Colon (tissue), 2 donors: Measurements from ENCODE around the gene CAVIN3.
"Not testable (repeated sequence)": the region's sequence is repeated elsewhere in the genome, so short reads cannot be mapped to it uniquely, and the experiment has no call there.

ENCODE experiments used
- FAIRE-seq: peaks from 2 replicates; lab custom pipeline; 2012; peaks lifted over from hg19 to GRCh38; lab: Jason Lieb, UNC
- donor health status: control.
- donor health status: control.

CAVIN3 gene

GRCh38 chr11:6323291-6323905 lies 3.1 kb upstream of the CAVIN3 start:
- FAIRE-seq: no peak

DNA sequence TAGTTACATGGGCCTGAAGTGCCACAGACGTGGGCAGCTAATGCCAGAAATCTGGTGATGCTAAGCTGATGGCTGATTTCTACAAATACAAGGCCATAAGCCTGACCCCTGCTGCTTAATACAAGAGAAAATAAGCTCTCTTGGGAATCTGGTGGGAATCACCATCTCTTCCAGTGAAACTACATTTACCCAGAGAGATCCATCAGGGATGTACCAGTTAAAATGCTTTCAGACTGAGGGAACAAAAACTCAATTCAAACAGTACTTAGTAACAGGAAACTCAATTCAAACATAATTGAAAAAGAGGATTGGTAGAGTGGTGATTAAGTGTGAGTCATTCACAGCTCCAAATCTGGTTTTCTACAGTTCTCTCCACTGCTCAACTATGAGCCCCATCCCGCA lies 1.7 kb upstream of the CAVIN3 start:
- no peak for FAIRE-seq

DNA sequence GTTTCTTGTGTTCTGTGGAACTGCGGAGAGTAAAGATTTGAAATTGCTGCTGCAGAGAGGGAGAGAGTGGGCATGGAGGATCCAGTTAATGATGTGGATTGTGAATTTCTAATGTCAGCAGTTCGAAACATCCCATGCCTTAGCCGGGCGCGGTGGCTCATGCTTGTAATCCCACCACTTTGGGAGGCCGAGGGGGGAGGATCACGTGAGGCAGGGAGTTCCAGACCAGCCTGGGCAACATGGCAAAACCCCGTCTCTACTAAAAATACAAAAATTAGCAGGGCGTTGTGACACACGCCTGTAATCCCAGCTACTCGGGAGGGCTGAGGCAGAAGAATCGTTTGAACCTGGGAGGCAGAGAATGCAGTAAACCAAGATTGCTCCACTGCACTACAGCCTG lies 1.1 kb upstream of the CAVIN3 start:
- FAIRE-seq: no peak

DNA sequence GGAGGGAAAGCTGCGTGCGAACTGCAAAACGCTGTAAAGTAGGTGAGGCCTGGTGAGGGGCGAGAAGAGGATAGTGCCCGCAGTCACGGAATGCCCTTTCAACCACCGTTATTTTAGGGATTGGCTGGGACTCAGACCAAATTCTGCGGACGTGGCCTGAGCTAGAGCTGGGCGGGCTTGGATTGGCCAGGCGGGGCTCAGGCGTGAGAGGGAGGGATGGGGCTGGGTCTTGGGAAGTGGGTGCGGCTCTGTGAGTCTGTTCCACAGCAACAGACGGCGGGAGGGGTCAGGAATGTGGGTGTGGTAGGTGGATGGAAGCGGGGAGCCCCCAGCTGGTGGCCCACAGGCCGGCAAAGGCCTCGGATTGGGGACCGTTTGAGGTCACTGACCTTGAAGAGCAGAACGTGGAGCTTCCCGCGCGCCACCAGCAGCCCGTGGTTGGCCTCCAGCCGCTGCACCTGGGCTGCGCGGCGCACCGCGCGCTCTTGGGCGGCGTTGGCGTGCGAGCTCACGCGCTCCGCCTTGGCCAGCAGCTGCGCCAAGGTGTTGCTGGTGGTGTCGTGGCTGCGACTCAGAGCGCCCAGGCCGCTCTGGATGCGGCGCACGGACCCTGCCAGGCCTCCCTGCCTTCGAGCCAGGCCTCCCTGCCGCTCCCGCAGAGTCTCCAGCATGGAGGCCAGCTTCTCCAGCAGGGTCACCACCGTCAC lies 444 bp downstream of the CAVIN3 start:
- FAIRE-seq: no peak

- no peak for FAIRE-seq
These were observed 1.1 kb downstream of the CAVIN3 start for GRCh38 chr11:6319001-6319703.

GRCh38 chr11:6318204-6318603 lies 2.1 kb downstream of the CAVIN3 start:
- FAIRE-seq: no peak

DNA sequence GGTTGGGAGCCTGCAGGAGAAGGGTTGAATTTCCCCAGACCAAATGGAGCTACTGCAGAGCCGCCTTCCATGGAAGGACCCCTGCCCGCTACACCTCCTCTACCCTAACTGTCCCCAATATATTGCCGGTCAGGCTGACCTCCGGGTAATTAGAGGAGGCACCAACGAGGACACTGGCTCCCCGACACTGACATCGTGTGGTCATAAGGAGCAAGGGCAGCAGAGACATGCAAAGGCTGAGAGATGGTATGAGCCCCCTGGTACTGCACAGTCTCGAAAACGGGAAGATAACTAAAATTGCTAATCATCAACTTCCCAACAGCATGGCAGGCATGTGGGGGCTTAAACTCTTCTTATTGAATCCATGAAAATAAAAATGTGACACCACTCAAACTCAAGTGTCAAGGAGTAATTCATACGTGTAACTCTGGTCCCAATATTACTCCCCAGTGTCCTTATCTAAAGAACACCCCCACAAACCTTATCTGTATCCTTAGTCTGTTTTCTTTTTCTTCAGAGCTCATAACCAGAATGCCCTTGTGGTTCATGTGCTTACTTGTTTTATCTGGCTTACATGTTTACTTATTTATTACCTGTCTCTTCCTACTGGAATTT lies 4.4 kb downstream of the CAVIN3 start:
- FAIRE-seq: no peak

GRCh38 chr11:6312106-6312505 lies 8.2 kb downstream of the CAVIN3 start:
- FAIRE-seq: no peak

DNA sequence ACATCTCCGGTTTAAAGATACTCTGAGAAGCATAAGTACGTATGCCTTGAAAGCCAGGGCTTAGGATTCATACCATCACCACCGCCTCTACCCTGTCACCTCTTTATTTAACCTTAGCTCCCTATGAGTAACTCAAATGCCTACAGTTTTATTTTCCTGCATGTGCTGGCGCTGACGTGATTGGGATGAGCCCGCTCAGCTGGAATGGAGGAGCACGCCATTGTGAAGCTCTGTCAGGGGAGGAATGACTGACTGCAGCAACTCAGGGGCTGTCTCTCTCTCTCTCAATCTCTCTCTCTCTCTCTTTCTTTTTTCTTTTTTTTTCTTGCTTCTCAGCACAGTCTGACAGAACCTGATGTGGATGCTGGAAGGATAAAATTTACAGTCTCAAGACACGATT lies 12.4 kb downstream of the CAVIN3 start:
- no peak for FAIRE-seq

DNA sequence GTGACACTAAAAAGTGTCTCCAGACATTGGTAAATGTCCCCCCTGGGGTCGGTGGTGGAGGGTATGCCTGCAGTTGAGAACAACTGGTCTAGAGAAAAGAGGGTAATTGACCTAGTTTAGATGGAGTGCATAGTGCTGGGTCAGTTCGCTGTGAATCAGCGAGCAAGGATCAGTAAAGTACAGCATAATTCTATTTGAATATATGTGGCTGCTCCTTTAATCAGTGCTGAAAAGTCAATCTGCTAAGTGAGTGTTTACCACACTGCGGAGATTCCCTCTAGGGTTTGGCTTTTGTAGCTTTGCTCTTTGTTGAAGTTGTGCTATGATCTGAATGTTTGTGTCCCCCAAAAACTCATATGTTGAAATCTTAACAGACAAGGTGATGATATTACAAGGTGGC lies 15.0 kb downstream of the CAVIN3 start:
- no peak for FAIRE-seq

GRCh38 chr11:6303661-6304060 lies 16.6 kb downstream of the CAVIN3 start:
- no peak for FAIRE-seq

- no peak for FAIRE-seq
These were observed 19.2 kb downstream of the CAVIN3 start for GRCh38 chr11:6301096-6301495.

DNA sequence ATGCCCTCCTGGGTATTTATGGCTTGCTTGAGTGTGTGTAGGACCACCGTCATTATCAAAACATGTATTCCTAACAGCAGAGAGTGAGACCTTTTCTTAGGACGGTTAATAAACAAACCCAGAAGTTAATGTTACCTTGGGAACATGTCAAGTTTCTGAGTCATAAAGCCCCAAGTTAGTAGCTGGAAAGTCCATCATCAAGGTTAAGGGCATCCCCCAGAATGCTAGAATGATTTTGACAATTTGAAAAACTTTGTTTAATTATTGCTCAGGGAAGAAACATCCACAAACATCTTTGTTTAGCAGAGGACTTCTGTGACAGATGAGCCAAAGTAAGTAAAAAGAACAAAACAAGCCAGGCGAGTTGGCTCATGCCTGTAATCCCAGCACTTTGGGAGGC lies 20.0 kb downstream of the CAVIN3 start:
- FAIRE-seq: no peak

DNA sequence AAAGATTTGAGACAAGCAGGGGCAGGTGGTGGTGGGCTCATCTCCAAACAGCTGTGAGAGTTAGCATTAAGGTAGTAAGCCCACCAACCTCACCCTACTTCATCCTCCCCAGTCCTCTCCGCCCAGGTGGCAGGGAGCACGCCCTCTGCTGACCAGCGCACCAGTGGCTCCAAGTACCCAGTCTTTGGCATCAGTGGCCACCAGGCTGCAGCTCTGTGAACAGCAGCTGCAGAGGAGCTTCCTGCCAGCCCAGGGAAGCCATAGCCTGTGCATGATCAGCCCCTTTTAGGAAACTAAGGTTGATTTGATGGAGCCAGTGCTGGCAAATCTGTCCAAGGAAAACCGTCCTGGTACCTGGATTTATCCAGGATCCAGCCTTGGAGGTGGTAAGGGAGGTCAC lies 21.7 kb downstream of the CAVIN3 start:
- FAIRE-seq: no peak

- no peak for FAIRE-seq
These were observed 22.5 kb downstream of the CAVIN3 start for GRCh38 chr11:6297831-6298230.

GRCh38 chr11:6285019-6285418 lies 35.3 kb downstream of the CAVIN3 start:
- no peak for FAIRE-seq

DNA sequence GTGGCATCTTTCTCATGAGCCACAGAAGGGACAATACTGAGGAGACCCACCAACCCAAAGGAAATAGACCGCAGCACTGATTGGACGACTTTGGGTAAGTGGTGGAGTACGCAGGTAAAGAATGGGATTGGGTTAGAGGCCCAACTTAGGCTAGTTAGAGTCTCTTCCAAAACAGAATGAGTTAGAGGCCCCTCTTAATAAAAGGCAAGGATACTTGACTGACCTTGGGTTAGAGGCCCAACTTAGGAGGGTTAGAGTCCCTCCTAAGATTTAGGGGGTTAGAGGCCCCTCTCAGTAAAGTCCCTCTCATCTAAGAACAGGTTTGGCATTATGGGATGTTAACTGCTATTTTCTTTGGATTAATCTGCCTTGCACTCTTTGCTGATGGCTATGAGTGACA lies 36.1 kb downstream of the CAVIN3 start:
- no peak for FAIRE-seq

GRCh38 chr11:6283453-6284023 lies 36.8 kb downstream of the CAVIN3 start:
- no peak for FAIRE-seq

GRCh38 chr11:6280809-6281208 lies 39.5 kb downstream of the CAVIN3 start:
- not testable (repeated sequence) for FAIRE-seq

GRCh38 chr11:6273188-6273587 lies 47.1 kb downstream of the CAVIN3 start:
- FAIRE-seq: no peak

DNA sequence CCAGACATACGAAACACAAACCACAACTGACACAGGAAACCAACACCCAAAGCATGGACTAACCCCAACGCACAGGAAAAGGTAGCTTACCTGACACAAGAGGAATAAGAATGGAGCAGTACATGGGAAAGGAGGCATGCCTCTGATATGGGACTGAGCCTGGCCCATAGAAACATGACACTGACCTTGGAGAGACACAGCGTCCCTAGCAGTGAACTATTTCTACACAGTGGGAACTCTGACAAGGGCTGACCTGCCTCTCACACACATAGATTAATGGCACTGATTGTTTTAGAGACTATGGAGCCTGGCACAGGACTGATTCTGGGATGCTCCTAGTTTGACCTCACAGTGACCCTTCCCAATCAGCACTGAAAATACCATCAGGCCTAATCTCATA lies 48.7 kb downstream of the CAVIN3 start:
- FAIRE-seq: no peak

DNA sequence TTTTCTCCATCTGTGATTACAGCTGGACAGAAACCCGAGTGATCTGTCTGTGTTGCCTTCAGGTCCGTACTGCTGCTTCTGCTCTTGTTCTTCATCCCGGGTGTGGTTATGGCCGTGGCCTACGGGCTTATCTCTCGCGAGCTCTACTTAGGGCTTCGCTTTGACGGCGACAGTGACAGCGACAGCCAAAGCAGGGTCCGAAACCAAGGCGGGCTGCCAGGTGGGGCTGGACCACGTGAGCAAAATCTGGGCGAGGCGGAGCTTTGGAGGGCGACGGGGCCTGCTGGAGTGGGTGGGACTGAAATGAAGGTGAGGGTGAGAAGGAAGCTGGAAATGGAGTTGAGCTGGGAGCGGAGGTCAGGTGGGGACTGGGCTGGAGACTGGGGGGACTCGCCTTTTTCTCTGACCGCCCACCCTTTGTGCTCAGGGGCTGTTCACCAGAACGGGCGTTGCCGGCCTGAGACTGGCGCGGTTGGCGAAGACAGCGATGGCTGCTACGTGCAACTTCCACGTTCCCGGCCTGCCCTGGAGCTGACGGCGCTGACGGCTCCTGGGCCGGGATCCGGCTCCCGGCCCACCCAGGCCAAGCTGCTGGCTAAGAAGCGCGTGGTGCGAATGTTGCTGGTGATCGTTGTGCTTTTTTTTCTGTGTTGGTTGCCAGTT lies 49.6 kb downstream of the CAVIN3 start:
- FAIRE-seq: no peak
